Sigmoid colon (tissue), 3 donors: ENCODE measurements around the gene SMC6.

Source experiments
- POLR2A ChIP-seq, 2 donors: fragments of 450-650 bp; IDR thresholded peaks; one replicate each; pipeline ENCODE4 v1.6.1; 2016; ENCODE audit warnings: antibody characterized with exemption in 2 of 2, mild to moderate bottlenecking in 2 of 2, moderate library complexity in 2 of 2
- TF ChIP-seq, protein P1 (sequence below), 4 experiments: fragments of 450-650 bp in 3 of 4; fragments of 200-600 bp in 1 of 4; IDR thresholded peaks; one replicate each; pipeline ENCODE4 v1.5.1; 2016 to 2019; ENCODE audit warnings: antibody characterized with exemption in 4 of 4, mild to moderate bottlenecking in 3 of 4, moderate library complexity in 2 of 4

DNA sequence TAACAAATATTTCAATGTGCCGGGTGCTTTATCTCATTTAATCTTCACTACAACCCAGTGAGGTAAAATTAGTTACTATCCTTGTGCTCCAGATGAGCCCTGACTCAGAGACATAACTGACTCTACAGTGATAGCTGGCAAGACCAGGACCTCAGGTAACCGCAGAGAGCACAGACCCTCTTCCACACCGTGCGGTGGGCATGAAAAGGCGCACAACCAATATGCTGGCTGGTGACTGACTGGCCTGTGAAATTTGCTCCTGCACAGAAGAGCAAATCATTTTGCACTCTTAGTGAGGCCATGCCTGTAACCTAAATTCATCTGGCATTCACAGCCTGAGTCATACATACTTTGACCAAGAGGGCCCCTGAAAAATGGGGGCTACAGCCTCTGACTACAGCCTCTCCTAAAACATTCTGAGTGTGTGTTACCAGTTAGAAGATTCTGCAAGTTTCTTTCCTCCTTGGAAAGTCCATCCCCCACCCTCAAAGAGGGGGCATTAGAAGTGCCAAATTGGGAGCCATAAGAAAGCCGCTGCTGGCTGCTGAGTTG, 40.3 kb upstream of the SMC6 start:
- TF ChIP-seq POLR2A (IDR thresholded peaks at IDR 0.05), result no peak
- TF ChIP-seq, protein P1, sequence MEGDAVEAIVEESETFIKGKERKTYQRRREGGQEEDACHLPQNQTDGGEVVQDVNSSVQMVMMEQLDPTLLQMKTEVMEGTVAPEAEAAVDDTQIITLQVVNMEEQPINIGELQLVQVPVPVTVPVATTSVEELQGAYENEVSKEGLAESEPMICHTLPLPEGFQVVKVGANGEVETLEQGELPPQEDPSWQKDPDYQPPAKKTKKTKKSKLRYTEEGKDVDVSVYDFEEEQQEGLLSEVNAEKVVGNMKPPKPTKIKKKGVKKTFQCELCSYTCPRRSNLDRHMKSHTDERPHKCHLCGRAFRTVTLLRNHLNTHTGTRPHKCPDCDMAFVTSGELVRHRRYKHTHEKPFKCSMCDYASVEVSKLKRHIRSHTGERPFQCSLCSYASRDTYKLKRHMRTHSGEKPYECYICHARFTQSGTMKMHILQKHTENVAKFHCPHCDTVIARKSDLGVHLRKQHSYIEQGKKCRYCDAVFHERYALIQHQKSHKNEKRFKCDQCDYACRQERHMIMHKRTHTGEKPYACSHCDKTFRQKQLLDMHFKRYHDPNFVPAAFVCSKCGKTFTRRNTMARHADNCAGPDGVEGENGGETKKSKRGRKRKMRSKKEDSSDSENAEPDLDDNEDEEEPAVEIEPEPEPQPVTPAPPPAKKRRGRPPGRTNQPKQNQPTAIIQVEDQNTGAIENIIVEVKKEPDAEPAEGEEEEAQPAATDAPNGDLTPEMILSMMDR (IDR thresholded peaks at IDR 0.05), result no peak
